Fibroblast of skin of scalp (primary cell): ENCODE results near the gene RIN2.
A peak's percentile ranks its signal among the peaks of the same experiment; 100 is the strongest.
"Not testable (repeated sequence)": the region's sequence is repeated elsewhere in the genome, so short reads cannot be mapped to it uniquely, and the experiment has no call there.

ENCODE experiments used
- DNase-seq: peaks from one replicate; pipeline ENCODE4 v3.0.0-alpha.2; 2013

The RIN2 gene

DNA sequence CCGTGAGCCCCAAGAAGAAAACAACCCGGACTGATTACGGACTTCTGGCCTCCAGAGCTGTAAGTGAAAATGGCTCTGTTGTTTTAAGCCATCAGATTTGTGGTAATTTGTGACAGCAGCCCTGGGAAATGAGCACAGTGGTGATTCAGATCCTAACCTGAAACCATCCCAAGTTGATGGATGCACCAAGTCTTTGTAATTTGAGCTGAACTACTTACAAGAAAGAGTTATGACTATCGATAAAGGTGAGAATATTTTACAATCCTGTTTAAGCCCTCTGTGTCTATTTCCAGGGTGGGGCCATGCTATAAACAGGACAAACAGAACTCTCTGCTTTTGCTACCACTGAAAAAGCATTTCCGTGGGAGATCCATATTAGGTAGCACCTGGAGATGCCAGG lies 19.1 kb upstream of the RIN2 start:
- DNase-seq = no peak

DNA sequence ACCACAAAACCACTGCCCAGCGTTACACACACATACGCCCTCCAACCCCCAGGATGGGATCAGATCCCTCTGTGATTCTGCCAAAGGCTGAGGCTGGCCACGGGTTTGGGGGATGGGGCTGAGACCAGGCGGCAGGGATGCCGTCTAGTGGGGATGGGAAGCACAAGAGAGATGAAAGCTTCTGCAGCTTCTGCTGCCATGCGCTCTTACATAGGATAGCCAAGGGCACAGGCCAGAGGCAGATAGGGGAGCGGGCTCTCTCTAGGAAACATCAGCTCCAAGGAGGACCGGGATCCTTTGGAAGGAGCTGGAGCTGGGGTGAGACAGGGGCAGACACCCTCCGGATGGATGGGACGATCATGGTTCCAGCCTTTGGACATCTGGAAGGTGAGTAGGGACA lies 18.7 kb upstream of the RIN2 start:
- no peak for DNase-seq

DNA sequence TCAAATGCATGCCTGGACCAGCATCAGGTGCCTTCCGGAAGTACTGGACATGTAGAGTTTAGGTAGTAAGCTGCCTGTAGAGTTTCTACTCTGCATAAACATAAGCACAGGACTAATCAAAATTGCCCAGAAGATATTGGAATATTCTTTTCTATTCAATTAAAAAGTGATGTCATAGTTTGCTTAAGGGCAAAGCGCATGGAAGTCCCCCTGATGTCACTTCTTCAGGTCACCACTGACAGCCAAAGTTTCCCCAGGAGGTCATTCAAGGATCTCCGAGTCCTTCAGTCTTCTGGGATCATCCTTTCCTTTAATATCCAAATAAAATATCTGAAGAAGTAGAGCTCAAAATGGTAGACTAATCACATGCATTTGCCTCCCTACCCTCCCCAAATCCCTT lies 17.5 kb upstream of the RIN2 start:
- no peak for DNase-seq

DNA sequence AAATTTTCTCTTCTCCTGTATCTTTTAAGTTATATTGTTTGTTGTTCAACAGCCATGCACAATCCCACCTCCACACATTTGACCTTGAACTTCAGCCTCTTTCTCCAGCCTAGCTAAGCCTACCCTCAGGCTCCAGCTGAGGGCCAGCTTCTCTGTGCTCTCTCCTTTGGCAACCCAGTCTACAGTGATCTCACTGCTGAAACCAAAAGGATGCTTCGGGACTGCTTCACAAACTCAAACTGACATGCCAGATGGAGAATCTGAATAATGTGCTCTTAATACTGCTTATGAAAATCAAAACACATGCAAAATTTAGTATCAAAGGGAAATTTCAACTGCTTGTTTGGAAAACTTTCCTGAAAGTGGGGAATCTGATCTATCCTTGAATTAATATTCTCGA lies 16.1 kb upstream of the RIN2 start:
- DNase-seq = no peak

DNA sequence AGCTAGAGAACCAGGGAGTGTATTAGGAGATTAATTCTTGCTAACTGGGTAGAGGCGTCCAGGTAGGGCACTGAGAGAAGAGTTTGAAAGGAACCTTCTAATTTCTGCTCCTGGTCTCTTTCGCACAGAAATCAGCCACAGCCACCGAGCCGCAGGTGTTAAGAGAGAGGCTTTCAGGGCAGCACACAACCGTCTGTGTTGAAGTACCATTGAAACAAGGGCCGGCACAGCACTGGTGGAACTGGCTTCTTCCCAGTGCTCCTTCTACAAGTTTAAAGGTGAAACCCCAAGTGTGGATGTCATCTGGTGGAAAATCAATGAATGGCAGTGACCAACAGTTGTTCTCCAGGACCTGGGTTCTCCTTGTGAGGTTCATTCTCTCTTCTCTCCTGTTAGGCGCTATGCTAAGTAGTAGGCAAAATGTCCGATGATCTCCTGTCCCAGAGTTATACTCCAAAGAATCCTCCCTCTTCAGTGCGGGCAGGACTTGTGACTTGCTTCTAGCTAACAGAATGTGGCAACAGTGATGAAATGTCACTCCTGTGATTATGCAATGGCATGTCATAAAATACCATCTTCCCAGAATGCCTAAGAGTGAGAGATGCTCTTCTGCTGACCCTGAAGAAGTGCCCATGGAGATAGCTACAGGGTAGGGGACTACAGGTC lies 15.0 kb upstream of the RIN2 start:
- no peak for DNase-seq

DNA sequence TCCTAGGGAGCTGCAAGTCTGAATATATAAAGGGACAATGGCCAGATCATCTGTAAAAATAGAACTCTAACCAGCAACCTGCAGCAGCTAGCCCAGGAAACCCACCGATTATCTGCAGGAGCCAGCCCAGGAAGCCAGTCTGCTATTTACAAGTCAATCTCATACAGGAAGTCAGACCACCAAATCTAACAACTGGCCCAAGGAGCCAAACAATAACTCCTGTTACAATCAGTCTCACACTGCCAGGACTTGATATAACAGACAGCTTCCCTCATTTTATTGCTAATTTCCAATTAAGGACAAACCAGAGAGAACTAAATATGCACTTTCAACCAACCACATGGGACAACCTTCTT lies 14.4 kb upstream of the RIN2 start:
- no peak for DNase-seq

DNA sequence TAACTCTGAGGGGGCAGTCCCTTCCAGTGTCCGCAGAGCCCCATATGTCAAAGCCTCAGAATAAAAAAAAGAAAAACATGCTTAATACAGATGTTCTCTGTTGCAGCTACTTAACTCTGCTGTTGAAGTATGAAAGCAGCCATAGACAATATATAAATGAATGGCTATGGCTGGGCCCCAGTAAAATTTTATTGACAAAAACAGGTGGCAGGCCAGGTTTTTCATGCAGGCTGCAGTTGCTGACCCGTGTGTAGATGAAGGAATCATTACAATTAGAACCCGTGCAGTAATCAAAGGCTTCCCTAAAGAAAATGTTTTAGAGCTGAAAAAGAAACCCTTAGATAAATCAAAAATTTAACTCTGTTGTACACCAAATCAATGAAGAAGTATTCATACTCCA lies 13.0 kb upstream of the RIN2 start:
- no peak for DNase-seq

DNA sequence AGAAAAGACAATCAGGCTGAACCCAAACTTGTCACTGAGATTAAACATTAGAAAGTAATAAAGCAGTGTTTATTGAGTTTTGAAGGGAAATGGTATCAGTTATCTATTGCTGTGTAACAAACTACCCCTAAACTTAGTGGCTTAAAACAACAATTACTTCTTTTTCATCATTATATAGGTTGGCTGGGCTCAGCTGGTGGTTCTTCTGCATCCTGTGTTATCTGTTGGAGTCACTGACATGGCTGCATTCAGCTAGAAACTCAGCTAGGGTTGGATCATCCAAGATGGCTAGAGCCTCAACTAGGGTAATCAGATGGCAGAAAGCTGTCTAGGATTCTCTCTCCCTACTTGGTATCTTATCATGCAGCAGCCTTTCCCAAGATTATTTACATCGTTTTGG lies 12.5 kb upstream of the RIN2 start:
- no peak for DNase-seq

DNA sequence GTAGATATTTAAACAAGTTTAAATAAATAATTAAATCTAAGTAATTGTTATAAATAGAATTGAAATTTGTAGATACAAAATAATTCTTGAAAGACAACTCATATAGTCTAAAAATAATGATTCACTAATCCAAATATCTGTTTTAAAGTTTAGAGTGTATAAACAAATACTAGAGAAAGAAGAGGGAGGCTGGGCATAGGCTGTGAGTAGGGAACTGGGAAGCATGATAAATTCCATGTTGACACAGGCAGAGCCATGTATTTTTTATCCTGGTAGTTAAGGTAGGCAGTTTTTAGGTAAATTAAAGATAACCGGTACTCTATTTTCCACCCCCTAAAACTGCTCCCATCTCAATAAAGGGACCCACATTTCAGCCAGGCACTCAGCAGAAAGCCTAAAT lies 11.7 kb upstream of the RIN2 start:
- DNase-seq = no peak

DNA sequence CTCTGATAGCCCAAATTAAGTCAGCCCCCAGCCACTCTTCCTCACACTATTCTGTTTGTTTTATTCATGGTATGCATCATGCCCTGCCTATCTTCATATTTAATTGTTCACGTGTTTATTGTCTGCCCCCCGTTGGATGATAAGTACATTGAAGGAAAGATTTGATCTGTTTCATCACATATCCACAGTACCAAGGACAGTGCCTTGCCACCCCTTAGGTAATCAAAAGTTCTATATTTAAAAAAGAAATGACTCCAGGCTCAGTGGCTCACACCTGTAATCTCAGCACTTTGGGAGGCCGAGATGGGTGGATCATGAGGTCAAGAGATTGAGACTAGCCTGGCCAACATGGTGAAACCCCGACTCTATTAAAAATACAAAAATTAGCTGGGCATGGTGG lies 10.2 kb upstream of the RIN2 start:
- no peak for DNase-seq

DNA sequence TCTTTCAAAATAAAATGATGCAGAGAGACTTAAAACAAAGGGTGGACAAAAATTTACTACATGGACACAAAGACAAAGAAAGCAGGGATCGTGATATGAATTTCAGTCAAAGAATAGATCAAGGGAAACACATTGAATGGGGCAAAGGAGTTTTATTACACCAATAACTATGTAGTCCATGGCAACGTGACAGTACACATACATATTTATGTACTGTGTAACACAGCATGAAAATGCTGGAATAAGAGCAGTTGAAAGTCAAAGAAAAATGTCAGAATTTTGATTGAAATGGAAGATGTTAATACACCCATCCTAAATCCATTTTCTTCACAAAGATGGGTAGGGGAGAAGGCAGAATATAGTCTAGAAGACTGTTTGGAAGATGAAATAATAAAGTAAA lies 9.4 kb upstream of the RIN2 start:
- no peak for DNase-seq

DNA sequence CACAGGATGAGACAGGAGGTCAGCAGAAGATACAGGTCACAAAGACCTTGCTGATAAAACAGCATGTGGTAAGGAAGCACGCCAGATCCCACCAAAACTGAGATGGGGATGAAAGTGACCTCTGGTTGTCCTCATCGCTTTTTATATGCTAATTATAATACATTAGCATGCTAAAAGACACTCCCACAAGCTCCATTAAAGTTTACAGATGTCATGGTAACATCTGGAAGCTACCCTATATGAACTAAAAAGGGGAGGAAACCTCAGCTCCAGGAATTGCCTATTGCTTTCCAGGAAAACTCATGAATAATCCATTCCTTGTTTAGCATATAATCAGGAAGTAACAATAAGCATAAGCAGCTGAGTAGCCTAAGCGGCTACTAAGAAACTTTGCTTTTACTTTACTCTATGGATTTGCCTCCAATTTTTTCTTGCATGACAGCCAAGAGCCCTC lies 8.4 kb upstream of the RIN2 start:
- DNase-seq = no peak

DNA sequence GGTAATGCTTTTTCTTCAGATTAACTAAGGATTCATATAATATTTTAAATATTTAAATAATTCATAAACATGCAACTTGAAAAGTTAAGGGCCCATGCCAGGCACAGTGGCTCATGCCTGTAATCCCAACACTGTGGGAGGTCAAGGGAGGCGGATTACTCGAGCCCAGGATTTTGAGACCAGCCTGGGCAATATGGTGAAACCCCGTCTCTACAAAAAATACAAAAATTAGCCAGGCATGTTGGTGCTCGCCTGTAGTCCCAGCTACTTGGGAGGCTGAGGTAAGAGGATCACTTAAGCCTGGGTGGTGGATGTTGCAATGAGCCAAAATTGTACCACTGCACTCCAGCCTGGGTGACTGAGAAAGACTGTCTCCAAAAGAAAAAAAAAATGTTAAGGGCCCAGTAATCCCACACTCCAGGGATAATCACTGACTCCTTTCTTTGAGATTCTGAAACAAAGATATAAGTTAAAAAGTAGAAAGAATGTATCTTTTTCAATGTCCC lies 7.9 kb upstream of the RIN2 start:
- peak; percentile 43 for DNase-seq

DNA sequence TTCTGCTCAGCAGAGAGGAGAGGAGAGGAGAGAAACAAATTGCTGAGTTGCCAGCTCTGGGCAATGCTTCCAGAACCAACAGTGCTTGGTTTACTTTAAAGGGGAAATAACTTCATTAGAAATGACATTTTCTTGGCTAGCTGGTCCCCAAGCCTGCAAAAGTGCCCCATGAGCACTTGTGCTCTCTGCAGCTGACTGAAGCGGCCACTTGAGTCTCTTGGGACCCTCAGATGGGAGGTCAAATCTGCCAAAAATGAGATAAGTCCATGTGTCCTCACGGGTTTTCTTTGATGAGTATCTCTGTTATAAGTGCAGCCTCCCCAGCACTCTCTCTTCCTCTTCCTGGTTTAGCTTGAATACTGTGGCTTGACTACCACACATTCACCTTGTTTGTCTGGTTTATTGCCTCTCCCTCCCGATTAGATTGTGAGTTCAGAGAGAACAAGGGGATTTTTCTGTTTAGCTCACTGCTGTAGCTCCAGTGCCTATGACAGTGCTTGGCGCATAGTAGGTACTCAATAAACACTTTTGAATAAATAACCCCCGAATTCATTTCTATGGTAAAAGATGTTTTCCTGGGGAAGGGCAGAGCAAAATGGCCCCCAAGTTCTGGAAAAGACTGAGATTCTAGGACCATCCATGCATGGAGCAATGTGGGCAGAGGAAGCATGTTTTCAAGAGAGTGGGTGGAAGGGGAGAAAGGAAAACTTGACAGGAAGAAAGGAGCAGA lies 7.0 kb upstream of the RIN2 start:
- no peak for DNase-seq

DNA sequence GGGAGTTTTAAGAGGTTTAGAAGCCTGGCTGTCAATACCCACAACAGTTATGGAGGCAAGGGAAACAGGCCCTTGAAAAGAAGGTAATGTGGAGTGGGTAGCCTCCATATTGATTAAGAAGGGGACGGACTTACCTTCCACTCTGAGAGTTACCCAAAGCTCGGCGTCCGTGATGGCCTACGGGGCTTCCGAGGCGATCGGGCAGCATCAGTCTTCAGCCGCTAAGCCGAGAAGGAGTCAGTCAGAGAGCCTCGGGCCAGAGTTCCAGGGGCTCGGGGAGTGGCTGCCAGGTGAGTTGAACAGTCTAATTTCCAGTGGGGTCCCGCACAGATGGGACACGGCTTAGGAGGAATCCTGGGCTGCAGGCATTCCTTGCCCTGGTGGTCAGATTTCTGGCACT lies 3.9 kb upstream of the RIN2 start:
- DNase-seq = not testable (repeated sequence)

DNA sequence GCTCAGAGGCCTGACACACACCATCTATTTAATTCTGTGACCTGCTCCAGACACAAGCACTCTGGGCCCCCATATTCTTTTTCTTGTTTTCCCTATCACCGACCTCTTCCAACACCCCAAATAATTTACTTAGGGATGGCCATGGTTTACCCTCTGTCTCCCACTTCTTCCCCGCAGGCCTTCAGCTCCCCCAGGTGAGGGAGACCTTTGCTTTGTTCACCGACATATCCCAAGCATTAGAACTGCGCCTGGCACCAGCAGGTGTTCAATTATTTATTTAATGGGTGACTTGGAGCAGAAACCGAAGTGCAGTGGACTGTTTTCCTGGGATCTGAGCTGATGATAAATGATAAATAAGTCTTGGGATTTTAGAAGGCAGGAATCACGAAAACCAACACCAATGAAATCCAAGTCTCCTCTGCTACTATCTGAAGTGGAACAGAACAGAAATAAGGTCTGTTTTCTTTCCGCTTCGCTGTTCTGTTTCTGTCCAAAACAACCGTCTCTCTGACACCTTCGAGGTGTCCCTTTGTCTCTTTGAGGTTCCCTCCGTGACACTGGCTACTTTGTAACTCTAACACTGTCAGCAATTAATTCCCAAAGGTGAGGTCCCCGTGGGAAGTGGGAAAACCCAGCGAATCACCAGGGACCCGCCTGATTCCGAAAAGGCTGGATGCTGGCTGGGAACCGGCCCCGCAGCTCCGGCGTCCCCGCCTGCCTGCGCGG lies 1.1 kb upstream of the RIN2 start:
- no peak for DNase-seq

DNA sequence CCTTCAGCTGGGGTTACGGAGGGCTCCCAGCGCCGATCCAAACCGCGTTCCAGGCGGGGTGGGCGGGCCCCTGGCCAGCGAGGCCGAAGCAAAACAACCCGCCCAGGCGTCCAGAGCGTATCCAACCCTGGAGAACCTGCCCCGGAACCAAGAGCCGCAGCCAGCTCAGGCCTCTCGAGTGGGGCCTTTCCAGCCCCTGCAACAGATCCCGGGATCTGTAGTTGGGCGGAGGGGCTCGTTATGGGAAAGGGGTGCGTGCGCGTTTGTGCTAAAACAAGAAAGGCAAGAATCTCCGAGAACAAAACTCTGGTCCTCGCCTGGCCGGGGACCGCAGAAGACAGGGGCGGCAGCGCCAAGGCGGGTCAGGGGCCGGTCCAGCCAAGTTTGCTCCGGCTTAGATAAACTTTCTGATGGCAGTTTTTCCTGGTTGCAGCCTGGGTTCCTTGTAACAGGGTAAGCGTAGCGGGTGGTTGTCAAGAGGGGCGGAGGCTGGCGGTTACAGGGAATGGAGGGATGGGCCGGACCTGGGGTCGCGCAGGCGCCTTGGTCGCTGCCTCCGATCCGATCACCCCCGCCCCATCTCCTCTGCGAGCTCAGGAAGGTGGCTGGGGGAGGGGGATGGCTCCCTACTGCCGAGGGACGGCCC lies 448 bp upstream of the RIN2 start:
- DNase-seq = peak; percentile 89

DNA sequence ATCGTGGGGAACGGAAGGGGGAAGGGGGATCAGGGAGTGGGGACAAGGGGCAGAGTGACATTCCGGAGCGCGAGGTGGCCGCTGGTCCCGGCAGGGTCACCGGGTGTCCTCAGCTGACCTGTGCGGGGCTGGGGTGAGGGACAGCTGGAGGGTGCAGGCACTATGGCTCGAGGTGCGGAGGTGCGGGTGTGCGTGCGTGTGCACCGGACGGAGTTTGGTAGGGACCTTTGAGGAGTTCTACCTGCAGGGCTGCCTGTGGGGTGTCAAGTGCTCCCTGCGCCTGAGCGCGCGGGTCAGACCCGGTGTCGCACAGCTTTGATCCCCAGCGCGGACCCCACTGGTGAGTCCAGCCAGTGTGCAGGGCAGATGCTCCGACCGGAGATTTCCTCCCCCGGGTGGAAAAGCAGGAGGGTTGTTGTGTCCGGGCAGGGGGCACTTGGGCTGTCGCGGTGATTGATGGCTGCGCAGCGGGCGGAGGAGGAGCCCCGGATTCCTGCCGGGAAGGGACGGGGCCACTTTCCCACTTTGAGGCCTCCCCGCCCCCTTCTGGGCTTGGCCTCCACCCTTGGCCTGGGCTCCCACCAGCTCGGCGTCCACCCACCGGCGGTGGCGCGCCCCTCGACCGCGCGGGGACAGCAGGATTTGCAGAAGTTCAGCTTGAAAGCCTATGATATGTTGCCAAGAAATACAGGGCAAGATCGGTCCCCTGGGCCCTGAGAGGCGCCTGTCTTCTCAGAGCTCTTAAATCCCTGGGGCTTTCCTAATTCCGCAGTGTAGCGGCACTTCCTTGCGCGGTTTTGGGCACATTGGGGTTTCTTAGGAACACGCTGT lies 658 bp downstream of the RIN2 start:
- peak; percentile 76 for DNase-seq

DNA sequence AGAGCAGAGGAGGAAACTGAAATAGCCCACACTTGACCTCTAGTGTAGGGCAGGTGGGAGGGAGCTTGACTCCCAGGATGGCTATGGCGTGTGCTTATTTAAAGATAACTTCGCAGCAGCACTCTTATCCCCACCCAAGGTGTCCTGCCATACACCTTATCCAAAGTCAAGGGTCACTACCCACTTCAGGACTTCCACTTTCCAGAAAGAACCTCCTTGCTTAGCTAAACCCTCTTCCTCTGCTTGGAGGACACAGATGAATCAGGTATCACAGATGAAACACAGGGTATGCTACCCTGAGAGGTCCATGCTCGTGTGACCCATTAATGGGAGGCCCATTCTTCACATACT lies 2.3 kb downstream of the RIN2 start:
- DNase-seq = no peak

DNA sequence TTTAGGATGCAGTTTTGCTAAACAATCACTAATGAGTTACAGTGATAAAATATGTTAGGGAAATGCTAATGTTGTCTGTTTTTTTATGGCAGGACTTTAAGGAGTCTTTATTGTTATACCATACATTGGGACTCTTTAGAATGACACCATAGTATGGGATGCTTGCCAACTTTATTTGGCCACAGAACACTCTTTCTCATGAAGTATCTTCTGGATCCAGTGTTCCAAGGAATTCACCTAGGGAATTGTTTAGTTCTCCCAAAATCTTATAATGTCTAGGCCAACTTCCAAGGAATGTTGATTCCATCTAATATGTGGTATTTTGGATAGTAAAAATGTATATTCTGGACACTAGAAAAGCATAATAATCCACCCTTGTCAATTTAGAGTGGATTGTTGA lies 3.3 kb downstream of the RIN2 start:
- peak; percentile 54 for DNase-seq

DNA sequence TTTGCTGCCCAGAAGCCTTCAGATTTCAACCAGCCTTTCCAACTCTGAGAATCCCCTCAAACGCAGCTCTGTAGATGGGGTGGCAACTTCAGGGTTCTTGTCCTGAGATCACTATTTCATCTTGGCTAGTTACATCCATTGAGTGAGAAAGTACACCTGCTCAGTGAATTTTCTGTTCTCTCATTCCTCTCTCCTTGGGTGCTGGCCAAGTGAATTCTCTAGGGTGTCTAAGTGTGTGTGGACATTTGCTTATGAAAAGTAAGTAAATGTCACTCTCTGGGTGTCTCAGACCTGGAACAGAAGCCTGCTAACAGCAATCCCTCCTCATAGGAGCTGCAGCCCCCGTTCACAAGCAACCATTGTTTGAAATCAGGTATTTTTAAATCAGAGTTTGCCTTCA lies 3.8 kb downstream of the RIN2 start:
- DNase-seq = no peak

DNA sequence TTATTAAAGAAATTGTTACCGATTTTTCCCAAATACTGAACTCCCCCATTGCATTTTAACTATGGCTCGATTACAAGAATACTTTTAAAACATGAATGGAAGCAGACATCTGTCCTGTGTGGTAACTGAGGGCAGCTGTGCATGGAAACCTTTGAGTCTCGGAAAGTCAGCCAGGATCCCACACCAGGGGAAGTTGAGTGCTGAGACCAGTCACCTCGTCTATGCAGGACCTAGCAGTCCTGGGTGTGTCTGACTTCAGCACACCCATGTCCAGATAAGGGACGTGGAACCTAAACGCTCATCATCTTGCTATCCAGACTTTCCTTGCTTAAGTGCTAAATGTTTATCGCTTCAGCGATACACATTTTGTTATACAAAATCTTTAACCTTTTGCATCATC lies 6.1 kb downstream of the RIN2 start:
- DNase-seq = no peak

DNA sequence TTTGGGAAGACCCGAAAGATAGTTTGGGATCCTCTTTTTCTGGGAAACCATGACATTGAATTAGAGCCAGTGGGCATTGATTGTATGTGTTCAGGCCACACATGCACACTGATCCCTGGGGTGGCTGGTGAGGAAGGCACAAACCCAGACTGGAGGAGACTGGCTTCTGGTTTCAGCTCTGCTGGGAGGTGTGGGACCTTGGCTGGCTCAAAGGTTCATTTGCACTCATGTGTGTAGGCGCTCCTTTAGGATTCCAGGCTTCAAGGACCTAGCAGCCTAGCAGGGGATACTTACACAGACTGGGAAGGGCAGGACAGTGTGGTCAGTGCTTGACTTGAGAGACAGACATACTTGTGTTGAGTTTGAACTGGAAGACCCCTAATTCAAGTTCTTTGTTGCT lies 7.2 kb downstream of the RIN2 start:
- DNase-seq = no peak
